HG02798 (cell line): ENCODE data around the gene MANSC4.

Experiments used
- ATAC-seq: cut with Tn5 transposase; IDR thresholded peaks from one replicate; pipeline ENCODE4 v1.9.1; 2021; ENCODE audit warnings: mild to moderate bottlenecking; ENCODE audit not compliant: unreplicated experiment, poor library complexity

Gene MANSC4

GRCh38 chr12:27779920-27780611, at the start of gene MANSC4, which contains the start of gene KLHL42:
MANSC4 (minus strand) TSS chr12:27780236; CDS start chr12:27771276, 8,960 bp downstream.
KLHL42 (plus strand) TSS chr12:27780233; CDS start chr12:27780331, 98 bp downstream.
- peak; percentile 82 for ATAC-seq

- no peak for ATAC-seq
These were observed 48.2 kb upstream of the MANSC4 start for GRCh38 chr12:27828196-27828595.

- ATAC-seq = no peak
These were observed 46.0 kb upstream of the MANSC4 start for GRCh38 chr12:27826076-27826475.

- peak; percentile 67 for ATAC-seq
These were observed 44.2 kb upstream of the MANSC4 start for GRCh38 chr12:27824126-27824842.

GRCh38 chr12:27823038-27823437, 43.0 kb upstream of the MANSC4 start:
- no peak for ATAC-seq

- ATAC-seq = peak; percentile 69
These were observed 42.2 kb upstream of the MANSC4 start for GRCh38 chr12:27822076-27822712.

- ATAC-seq = peak; percentile 20
These were observed 41.4 kb upstream of the MANSC4 start for GRCh38 chr12:27821259-27821973.

GRCh38 chr12:27820564-27820963, 40.5 kb upstream of the MANSC4 start:
- ATAC-seq = no peak

- no peak for ATAC-seq
These were observed 38.4 kb upstream of the MANSC4 start for GRCh38 chr12:27818401-27818918.

- no peak for ATAC-seq
These were observed 37.7 kb upstream of the MANSC4 start for GRCh38 chr12:27817766-27818165.

- ATAC-seq = no peak
These were observed 35.0 kb upstream of the MANSC4 start for GRCh38 chr12:27814851-27815591.

- no peak for ATAC-seq
These were observed 34.4 kb upstream of the MANSC4 start for GRCh38 chr12:27814411-27814810.

- no peak for ATAC-seq
These were observed 32.5 kb upstream of the MANSC4 start for GRCh38 chr12:27812502-27812901.

GRCh38 chr12:27810756-27811155, 30.7 kb upstream of the MANSC4 start:
- no peak for ATAC-seq

- no peak for ATAC-seq
These were observed 28.8 kb upstream of the MANSC4 start for GRCh38 chr12:27808841-27809240.

GRCh38 chr12:27807063-27807703, 27.1 kb upstream of the MANSC4 start:
- no peak for ATAC-seq

GRCh38 chr12:27806259-27806658, 26.2 kb upstream of the MANSC4 start:
- no peak for ATAC-seq

GRCh38 chr12:27805238-27805637, 25.2 kb upstream of the MANSC4 start:
- no peak for ATAC-seq

- no peak for ATAC-seq
These were observed 22.9 kb upstream of the MANSC4 start for GRCh38 chr12:27802936-27803335.
